HG03139 (cell line): ENCODE results near the gene EID2B.

ENCODE experiments used
- ATAC-seq: cut with Tn5 transposase; IDR thresholded peaks from one replicate; pipeline ENCODE4 v1.9.1; 2021; ENCODE audit not compliant: unreplicated experiment

The EID2B gene

DNA sequence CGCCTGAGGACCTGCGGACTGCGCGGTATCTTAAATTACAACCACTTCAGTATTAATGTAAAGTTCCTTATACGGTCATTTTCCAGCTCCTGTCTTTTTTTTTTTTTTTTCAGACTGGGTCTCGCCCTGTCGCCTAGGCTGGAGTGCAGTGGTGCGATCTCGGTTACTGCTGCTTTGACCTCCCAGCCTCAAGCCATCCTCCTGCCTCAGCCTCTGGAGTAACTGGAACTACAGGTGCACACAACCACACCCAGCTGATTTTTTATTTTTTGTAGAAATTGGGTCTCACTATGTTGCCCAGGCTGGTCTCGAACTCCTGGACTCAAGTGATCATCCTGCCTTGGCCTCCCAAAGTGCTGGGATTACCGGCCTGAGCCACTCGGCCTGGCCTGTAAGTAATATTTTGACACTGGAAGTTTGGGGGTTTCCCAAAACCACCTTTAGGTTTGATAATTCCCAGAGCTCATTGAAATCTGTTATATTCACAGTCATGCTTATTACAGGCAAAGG lies 406 bp upstream of the EID2B start:
- ATAC-seq: no peak

- ATAC-seq: no peak
Observed at GRCh38 chr19:39531834-39532232, 819 bp downstream of the EID2B start.

GRCh38 chr19:39525205-39525604 lies 7.4 kb downstream of the EID2B start:
- no peak for ATAC-seq

- ATAC-seq: no peak
Observed at GRCh38 chr19:39524495-39524894, 8.2 kb downstream of the EID2B start.

DNA sequence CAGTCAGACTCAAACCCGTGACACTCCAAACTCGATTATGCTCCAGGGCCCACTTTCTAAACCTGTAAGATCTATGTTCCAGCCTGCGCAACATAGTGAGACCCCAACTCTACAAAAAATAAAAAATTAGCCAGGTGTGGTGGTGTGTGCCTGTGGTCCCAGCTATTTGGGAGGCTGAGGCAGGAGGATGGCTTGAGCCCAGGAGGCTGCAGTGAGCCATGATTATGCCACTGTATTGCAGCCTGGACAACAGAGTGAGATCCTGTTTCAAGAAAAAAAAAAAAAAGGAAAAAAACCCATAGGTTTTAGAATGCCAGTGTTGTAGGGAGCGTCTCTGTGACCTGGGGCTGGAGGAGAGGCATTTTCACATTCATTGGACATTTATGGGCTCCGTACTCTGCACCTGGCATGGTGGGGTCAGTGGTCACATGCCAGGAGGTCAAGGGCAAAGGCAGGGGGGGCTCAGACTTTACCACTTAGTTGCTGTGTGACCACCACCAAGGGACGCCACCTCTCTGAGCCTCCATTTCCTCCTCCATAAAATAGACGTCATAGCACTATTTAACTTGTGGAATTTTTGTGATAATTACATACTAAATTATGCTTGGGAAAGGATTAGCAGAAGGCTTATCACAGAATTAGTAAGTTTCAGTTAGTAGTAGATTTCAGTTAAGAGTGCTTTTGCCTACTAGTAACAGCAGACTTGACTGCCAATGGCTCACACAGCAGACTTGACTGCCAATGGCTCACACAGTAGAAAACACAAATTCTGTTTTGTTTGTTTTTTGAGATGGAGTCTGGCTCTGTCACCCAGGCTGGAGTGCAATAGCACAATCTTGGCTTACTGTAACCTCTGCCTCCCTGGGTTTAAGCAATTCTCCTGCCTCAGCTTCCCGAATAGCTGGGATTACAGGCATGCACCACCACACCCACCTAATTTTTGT lies 11.8 kb downstream of the EID2B start:
- no peak for ATAC-seq

- no peak for ATAC-seq
Observed at GRCh38 chr19:39518975-39519374, 13.7 kb downstream of the EID2B start.

GRCh38 chr19:39518458-39518857 lies 14.2 kb downstream of the EID2B start:
- ATAC-seq: no peak

- ATAC-seq: no peak
Observed at GRCh38 chr19:39517432-39517831, 15.2 kb downstream of the EID2B start.

- ATAC-seq: no peak
Observed at GRCh38 chr19:39516270-39516669, 16.4 kb downstream of the EID2B start.

- ATAC-seq: no peak
Observed at GRCh38 chr19:39515551-39516191, 17.0 kb downstream of the EID2B start.

DNA sequence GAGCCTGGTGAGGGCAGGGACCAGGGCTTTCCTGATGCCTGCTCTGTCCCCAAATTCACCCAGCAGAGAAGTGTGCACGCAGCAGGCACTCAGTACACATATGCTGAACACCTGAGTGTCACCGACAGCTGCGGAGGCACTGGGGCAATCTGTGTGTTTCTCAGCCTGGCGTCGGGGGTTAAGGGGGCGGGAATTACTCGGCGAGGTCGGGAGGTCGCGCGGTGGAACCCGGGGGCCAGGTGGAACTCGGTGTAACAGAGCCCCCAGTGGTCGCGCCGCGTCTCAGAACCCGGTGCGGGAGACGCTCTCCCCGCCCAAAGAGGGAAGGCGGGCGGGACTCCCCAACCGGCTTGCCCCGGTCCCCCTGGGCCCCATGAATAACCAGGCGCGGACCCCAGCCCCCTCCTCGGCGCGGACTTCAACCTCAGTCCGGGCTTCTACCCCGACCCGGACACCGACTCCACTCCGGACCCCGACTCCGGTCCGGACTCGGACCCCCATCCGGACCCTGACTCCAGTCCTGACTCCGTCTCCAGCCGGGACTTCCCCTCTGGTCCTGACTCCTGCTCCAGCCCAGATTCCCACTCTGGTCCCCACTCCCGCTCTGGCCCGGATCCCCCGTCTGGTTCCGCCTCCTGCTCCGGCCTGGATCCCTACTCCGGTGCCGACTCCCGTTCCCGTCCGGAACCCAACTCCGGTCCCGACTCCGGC lies 17.7 kb downstream of the EID2B start, which contains the start of gene SELENOV:
Gene SELENOV (plus strand): TSS at position 300 of the 711 bp plus-strand sequence. CDS start 74 bp downstream, at position 374.
- no peak for ATAC-seq

GRCh38 chr19:39512988-39513387 lies 19.7 kb downstream of the EID2B start:
- ATAC-seq: no peak

GRCh38 chr19:39509233-39509632 lies 23.4 kb downstream of the EID2B start:
- no peak for ATAC-seq

DNA sequence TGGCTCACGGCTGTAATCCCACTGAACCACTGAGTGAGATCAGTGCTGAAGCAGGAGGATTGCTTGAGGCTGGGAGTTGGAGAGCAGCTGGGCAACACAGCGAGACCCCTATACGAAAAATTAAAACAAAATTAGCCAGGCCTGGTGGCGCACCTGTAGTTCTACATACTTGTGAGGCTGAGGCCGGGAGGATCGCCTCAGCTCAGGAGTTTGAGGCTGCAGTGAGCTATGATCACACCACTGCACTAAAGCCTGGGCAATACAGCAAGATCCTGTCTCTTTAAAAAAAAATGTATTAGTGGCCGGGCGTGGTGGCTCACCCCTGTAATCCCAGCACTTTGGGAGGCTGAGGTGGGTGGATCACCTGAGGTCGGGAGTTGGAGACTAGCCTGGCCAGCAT lies 24.0 kb downstream of the EID2B start:
- ATAC-seq: no peak

GRCh38 chr19:39507715-39508364 lies 24.8 kb downstream of the EID2B start:
- ATAC-seq: no peak

DNA sequence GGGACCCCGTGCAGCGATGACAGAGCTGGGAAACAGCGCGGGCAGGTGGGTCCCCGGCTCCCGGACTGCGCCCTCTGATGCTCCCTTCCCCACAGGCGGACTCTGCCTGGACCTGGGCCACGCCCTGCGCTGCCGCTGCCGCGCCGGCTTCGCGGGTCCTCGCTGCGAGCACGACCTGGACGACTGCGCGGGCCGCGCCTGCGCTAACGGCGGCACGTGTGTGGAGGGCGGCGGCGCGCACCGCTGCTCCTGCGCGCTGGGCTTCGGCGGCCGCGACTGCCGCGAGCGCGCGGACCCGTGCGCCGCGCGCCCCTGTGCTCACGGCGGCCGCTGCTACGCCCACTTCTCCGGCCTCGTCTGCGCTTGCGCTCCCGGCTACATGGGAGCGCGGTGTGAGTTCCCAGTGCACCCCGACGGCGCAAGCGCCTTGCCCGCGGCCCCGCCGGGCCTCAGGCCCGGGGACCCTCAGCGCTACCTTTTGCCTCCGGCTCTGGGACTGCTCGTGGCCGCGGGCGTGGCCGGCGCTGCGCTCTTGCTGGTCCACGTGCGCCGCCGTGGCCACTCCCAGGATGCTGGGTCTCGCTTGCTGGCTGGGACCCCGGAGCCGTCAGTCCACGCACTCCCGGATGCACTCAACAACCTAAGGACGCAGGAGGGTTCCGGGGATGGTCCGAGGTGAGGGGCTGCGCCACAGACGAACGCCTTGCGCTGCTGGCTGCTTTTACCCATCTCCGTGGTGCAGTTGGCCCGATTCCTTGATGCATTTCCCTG lies 25.5 kb downstream of the EID2B start:
- ATAC-seq: no peak

- no peak for ATAC-seq
Observed at GRCh38 chr19:39506598-39506943, 26.1 kb downstream of the EID2B start.

- no peak for ATAC-seq
Observed at GRCh38 chr19:39502640-39503417, 29.8 kb downstream of the EID2B start.

DNA sequence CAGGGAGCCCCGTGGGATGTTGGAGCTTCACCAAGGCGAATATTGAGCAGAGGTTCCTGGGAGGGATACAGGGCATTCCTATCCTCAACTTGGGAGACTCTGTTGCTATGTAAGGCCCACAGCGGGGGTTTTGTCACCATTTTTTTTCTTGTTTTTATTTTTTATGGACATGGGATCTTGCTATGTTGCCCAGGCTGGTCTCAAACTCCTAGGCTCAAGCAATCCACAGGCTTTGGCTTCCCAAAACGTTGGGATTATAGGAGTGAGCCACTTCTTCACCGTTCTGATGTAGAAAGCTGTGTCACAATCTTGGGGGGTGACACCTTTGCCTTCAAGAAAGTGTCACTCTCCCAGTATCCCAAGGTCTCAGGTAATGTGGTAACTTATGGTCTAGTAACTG lies 31.3 kb downstream of the EID2B start:
- ATAC-seq: no peak
